SK-N-SH (cell line): ENCODE data around the gene PHKG2. TPM values are rescaled to one million over a fixed set of nuclear protein-coding genes. Genes with fewer than 3 reads are reported as not detected.

Source experiments
- CTCF ChIA-PET: fragments of 300-600, 350-600 bp; formaldehyde crosslinking; extraction: SDS; loops from one replicate; lab custom pipeline; 2021; lab: Yijun Ruan, JAX
- POLR2A ChIA-PET: fragments of 350-600 bp; sonication (Branson Sonifier 250); formaldehyde crosslinking; extraction: SDS; loops from one replicate; lab custom pipeline; 2020; ENCODE audit warnings: antibody characterized with exemption, inconsistent platforms; lab: Yijun Ruan, JAX
- DNase-seq: peaks from one replicate; pipeline ENCODE4 v3.0.0; 2012
- H2AFZ ChIP-seq: fragments of 200-600 bp; sonication (generic); 2 replicates; pipeline ENCODE4 v1.8.1; 2016; ENCODE audit warnings: antibody characterized with exemption, mild to moderate bottlenecking, low read depth
- H3F3A ChIP-seq: fragments of 200-600 bp; sonication (generic); replicated peaks from 2 replicates; pipeline ENCODE3; 2016; ENCODE audit warnings: antibody characterized with exemption, mild to moderate bottlenecking; ENCODE audit not compliant: insufficient read depth
- H3K27ac ChIP-seq, 2 experiments: fragments of 200-500 bp in 1 of 2; fragments of 200-600 bp in 1 of 2; sonication (Bioruptor generic) in 1 of 2; sonication (generic), shearing (Covaris generic) in 1 of 2; 2 replicates each; pipeline versions ENCODE4 v1.5.1 to v1.6.1; 2014 to 2016; ENCODE audit warnings: low read depth in 2 of 2, inconsistent platforms in 1 of 2, low read length in 1 of 2, mild to moderate bottlenecking in 1 of 2, mixed read lengths in 1 of 2
- H3K27me3 ChIP-seq: fragments of 200-600 bp; sonication (generic), shearing (Covaris generic); 2 replicates; pipeline ENCODE4 v1.6.1; 2016; ENCODE audit warnings: mixed run types; ENCODE audit not compliant: insufficient read depth
- H3K36me3 ChIP-seq, 2 experiments: fragments of 200-500 bp in 1 of 2; fragments of 200-600 bp in 1 of 2; sonication (Bioruptor generic) in 1 of 2; sonication (generic) in 1 of 2; replicated peaks in 1 of 2; 2 replicates each; pipeline versions ENCODE3 to v1.5.1; 2014 to 2016; ENCODE audit warnings: low read length in 1 of 2, mild to moderate bottlenecking in 1 of 2; ENCODE audit not compliant: insufficient read depth in 2 of 2, control insufficient read depth in 1 of 2
- H3K4me1 ChIP-seq, 2 experiments: fragments of 200-500 bp in 1 of 2; fragments of 200-600 bp in 1 of 2; sonication (Bioruptor generic) in 1 of 2; sonication (generic), shearing (Covaris generic) in 1 of 2; 2 replicates each; pipeline versions ENCODE4 v1.5.1 to v1.6.1; 2014 to 2016; ENCODE audit warnings: low read depth in 1 of 2, low read length in 1 of 2, mixed run types in 1 of 2; ENCODE audit not compliant: insufficient read depth in 2 of 2, control insufficient read depth in 1 of 2
- H3K4me2 ChIP-seq: fragments of 200-600 bp; sonication (generic), shearing (Covaris generic); 2 replicates; pipeline ENCODE4 v1.6.1; 2017; ENCODE audit warnings: mixed run types
- H3K4me3 ChIP-seq, 2 experiments: fragments of 200-500 bp in 1 of 2; fragments of 200-600 bp in 1 of 2; sonication (Bioruptor generic) in 1 of 2; sonication (generic), shearing (Covaris generic) in 1 of 2; 2 replicates each; pipeline versions ENCODE4 v1.5.1 to v1.8.1; 2014 to 2016; ENCODE audit warnings: low read depth in 2 of 2, inconsistent platforms in 1 of 2, low read length in 1 of 2, mild to moderate bottlenecking in 1 of 2, mixed read lengths in 1 of 2, moderate library complexity in 1 of 2
- H3K79me2 ChIP-seq: fragments of 200-600 bp; sonication (generic); 2 replicates; pipeline ENCODE4 v1.8.1; 2017; ENCODE audit warnings: mild to moderate bottlenecking; ENCODE audit not compliant: insufficient read depth
- H3K9ac ChIP-seq: fragments of 200-600 bp; sonication (generic); 2 replicates; pipeline ENCODE4 v1.6.1; 2017; ENCODE audit warnings: mixed run types
- H3K9me2 ChIP-seq: fragments of 200-600 bp; sonication (generic); 2 replicates; pipeline ENCODE4 v1.6.1; 2017; ENCODE audit warnings: mixed run types
- H3K9me3 ChIP-seq: fragments of 200-600 bp; sonication (generic); 2 replicates; pipeline ENCODE4 v1.6.1; 2017; ENCODE audit warnings: mixed run types, mild to moderate bottlenecking, moderate library complexity
- H4K20me1 ChIP-seq: fragments of 200-600 bp; sonication (generic); 2 replicates; pipeline ENCODE4 v1.6.1; 2017; ENCODE audit warnings: mild to moderate bottlenecking, mixed run types; ENCODE audit not compliant: insufficient read depth
- CHD2 ChIP-seq: fragments of 150-350 bp; IDR thresholded peaks from 2 replicates; pipeline ENCODE4 v1.6.1; 2018; ENCODE audit warnings: low read length; ENCODE audit not compliant: partially characterized antibody
- ELF1 ChIP-seq: IDR thresholded peaks from 2 replicates; pipeline ENCODE4 v1.4.0; 2012
- EP300 ChIP-seq, 2 experiments: IDR thresholded peaks; 2 replicates each; pipeline versions ENCODE4 v1.4.0 to v1.6.1; 2012; ENCODE audit warnings: borderline replicate concordance in 1 of 2, low read depth in 1 of 2, low read length in 1 of 2
- FOSL2 ChIP-seq: IDR thresholded peaks from 2 replicates; pipeline ENCODE4 v1.4.0; 2012; ENCODE audit warnings: low read depth, mild to moderate bottlenecking, moderate library complexity, borderline replicate concordance
- FOXM1 ChIP-seq: IDR thresholded peaks from 2 replicates; pipeline ENCODE4 v1.4.0; 2012; ENCODE audit warnings: low read depth, mild to moderate bottlenecking
- GATA2 ChIP-seq: sonication (generic); formaldehyde crosslinking; IDR thresholded peaks from 2 replicates; pipeline ENCODE4 v1.5.0; 2020; ENCODE audit warnings: mild to moderate bottlenecking, missing genetic modification reagents
- NFIC ChIP-seq: IDR thresholded peaks from 2 replicates; pipeline ENCODE4 v1.4.0; 2012; ENCODE audit warnings: borderline replicate concordance
- RFX5 ChIP-seq: IDR thresholded peaks from 2 replicates; pipeline ENCODE4 v1.6.1; 2012; ENCODE audit warnings: mild to moderate bottlenecking, improper control_type of control experiment, low read length
- TCF12 ChIP-seq: IDR thresholded peaks from 2 replicates; pipeline ENCODE4 v1.4.0; 2012
- TEAD4 ChIP-seq: IDR thresholded peaks from 2 replicates; pipeline ENCODE4 v1.4.0; 2012; ENCODE audit warnings: mild to moderate bottlenecking, borderline replicate concordance; ENCODE audit not compliant: insufficient read depth
- WGBS: methylation state at CpG from one replicate; pipeline ENCODE4 v1.1.6; 2017; ENCODE audit warnings: low lambda C conversion rate; 5-methylcytosine and 5-hydroxymethylcytosine counted together
- polyA plus RNA-seq, 3 experiments: library from polyadenylated mRNA; depleted of rRNA; stranded (reverse); fragments of >200 nt; gene quantifications; 2 replicates each; pipeline ENCODE4 v1.2.3, GENCODE V29; 2012
- TF ChIP-seq, protein P1 (sequence below): IDR thresholded peaks from 2 replicates; pipeline ENCODE4 v1.4.0; 2012; ENCODE audit warnings: low read depth
- TF ChIP-seq, protein P2 (sequence below): fragments of 200-600 bp; sonication (generic); IDR thresholded peaks from 2 replicates; pipeline ENCODE4 v1.6.1; 2017; ENCODE audit warnings: antibody characterized with exemption, mild to moderate bottlenecking, moderate library complexity
- TF ChIP-seq, protein P3 (sequence below): fragments of 150-350 bp; IDR thresholded peaks from 2 replicates; pipeline ENCODE4 v1.6.1; 2017; ENCODE audit warnings: antibody characterized with exemption, low read length, low read depth, borderline replicate concordance
- TF ChIP-seq, protein P4 (sequence below): IDR thresholded peaks from 2 replicates; pipeline ENCODE4; 2012

PHKG2 gene
- polyA plus RNA-seq, 1 of the 3 experiments (the other 2 are of a cell fraction) = 45.8 TPM

DNA sequence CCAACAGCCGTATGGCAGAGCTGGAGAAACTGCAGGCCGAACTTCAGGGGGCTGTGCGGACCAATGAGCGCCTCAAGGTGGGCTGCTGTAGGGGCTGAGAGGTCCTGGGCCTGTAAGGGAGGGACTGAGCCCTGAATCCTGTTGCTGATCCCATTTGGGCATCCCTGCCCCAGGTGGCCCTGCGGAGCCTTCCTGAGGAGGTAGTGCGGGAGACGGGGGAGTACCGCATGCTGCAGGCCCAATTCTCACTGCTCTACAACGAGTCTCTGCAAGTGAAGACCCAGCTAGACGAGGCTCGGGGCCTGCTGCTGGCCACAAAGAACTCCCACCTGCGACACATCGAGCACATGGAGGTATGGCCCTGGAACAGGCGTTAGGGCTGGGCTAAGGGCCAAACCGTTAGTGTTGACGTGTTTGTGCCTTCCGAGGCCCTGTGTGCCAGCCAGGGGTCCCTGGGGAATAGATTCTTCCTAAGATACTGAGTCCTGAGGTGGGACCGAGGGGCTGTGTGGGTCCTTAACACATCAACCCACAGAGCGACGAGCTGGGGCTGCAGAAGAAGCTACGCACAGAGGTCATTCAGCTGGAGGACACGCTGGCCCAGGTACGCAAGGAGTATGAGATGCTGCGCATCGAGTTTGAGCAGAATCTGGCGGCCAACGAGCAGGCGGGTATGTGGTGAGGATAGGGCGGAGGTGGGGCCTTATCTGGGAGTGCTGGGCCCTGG is 18.1 kb downstream of the PHKG2 start:
- Histone ChIP-seq H3K27ac (no peak overlapping the region), H3K27me3 (no peaks in the 10 kb centered on the region), H3K4me3 (no peak overlapping the region), H3K36me3 (peaks cover 50 to 73% of the 10 kb centered on the region in 2 experiments), H3K4me1 (peaks cover 8 to 14% of the 10 kb centered on the region in 2 experiments; a peak in 3 of 4 replicates)
- POLR2A ChIA-PET = interaction anchor here (1.3 kb wide), 1 partner anchor 19 kb away, joined by 3 read pairs; the partner anchor contains the start of gene PHKG2
- CTCF ChIA-PET = no interaction called here
- TF ChIP-seq, protein P1, sequence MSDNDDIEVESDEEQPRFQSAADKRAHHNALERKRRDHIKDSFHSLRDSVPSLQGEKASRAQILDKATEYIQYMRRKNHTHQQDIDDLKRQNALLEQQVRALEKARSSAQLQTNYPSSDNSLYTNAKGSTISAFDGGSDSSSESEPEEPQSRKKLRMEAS = no peak
- no peak for TF ChIP-seq NFIC
- TF ChIP-seq, protein P2, sequence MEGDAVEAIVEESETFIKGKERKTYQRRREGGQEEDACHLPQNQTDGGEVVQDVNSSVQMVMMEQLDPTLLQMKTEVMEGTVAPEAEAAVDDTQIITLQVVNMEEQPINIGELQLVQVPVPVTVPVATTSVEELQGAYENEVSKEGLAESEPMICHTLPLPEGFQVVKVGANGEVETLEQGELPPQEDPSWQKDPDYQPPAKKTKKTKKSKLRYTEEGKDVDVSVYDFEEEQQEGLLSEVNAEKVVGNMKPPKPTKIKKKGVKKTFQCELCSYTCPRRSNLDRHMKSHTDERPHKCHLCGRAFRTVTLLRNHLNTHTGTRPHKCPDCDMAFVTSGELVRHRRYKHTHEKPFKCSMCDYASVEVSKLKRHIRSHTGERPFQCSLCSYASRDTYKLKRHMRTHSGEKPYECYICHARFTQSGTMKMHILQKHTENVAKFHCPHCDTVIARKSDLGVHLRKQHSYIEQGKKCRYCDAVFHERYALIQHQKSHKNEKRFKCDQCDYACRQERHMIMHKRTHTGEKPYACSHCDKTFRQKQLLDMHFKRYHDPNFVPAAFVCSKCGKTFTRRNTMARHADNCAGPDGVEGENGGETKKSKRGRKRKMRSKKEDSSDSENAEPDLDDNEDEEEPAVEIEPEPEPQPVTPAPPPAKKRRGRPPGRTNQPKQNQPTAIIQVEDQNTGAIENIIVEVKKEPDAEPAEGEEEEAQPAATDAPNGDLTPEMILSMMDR = no peak
- TF ChIP-seq FOSL2 = no peak
- TF ChIP-seq, protein P3, sequence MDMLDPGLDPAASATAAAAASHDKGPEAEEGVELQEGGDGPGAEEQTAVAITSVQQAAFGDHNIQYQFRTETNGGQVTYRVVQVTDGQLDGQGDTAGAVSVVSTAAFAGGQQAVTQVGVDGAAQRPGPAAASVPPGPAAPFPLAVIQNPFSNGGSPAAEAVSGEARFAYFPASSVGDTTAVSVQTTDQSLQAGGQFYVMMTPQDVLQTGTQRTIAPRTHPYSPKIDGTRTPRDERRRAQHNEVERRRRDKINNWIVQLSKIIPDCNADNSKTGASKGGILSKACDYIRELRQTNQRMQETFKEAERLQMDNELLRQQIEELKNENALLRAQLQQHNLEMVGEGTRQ = no peak
- no peak for TF ChIP-seq TEAD4
- TF ChIP-seq ELF1 = no peak
- TF ChIP-seq RFX5 = no peak
- no peak for TF ChIP-seq FOXM1
- no peak for TF ChIP-seq EP300 (IDR thresholded peaks at IDR 0.05; ENCODE audit: borderline replicate concordance in 1 of 2, low read depth in 1 of 2, low read length in 1 of 2)
- no peak for TF ChIP-seq TCF12
- TF ChIP-seq, protein P4, sequence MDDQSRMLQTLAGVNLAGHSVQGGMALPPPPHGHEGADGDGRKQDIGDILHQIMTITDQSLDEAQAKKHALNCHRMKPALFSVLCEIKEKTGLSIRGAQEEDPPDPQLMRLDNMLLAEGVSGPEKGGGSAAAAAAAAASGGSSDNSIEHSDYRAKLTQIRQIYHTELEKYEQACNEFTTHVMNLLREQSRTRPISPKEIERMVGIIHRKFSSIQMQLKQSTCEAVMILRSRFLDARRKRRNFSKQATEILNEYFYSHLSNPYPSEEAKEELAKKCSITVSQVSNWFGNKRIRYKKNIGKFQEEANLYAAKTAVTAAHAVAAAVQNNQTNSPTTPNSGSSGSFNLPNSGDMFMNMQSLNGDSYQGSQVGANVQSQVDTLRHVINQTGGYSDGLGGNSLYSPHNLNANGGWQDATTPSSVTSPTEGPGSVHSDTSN = no peak
- TF ChIP-seq CHD2 = no peak
- TF ChIP-seq GATA2 (CRISPR knock-in tag) = no peak
- TF ChIP-seq, all 33 proteins: peak for 0
- peaks cover 36% of the 10 kb centered on the region for H3K79me2 ChIP-seq
- H3K4me2 ChIP-seq = no peak overlapping the region
- no peaks in the 10 kb centered on the region for H3K9me3 ChIP-seq
- H3K9me2 ChIP-seq = no peaks in the 10 kb centered on the region
- DNase-seq = no peak
- no peaks in the 10 kb centered on the region for H4K20me1 ChIP-seq
- H2AFZ ChIP-seq = no peak overlapping the region
- 96% methylated on average over 22 of the region's 29 CpGs for WGBS
- peaks cover 5% of the 10 kb centered on the region for H3F3A ChIP-seq
- H3K9ac ChIP-seq = no peak overlapping the region
